GM21786 (cell line): ENCODE measurements around the gene PNMA3.
"Not testable (repeated sequence)": the region's sequence is repeated elsewhere in the genome, so short reads cannot be mapped to it uniquely, and the experiment has no call there.

Experiments used
- ATAC-seq: cut with Tn5 transposase; IDR thresholded peaks from one replicate; pipeline ENCODE4 v1.9.1; 2021; ENCODE audit not compliant: unreplicated experiment

Gene PNMA3

DNA sequence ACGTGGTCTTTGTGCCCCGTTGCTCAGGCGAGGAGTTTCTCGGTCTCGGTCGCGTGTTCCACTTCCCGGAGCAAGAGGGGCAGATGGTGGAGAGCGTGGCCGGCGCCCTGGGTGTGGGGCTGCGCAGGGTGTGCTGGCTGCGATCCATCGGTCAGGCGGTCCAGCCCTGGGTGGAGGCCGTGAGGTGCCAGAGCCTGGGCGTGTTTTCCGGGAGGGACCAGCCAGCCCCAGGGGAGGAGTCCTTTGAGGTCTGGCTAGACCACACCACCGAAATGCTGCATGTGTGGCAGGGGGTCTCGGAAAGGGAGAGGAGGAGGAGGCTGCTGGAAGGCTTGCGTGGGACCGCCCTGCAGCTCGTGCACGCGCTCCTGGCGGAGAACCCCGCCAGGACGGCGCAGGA is 17.1 kb downstream of the PNMA3 start:
- ATAC-seq: not testable (repeated sequence)

DNA sequence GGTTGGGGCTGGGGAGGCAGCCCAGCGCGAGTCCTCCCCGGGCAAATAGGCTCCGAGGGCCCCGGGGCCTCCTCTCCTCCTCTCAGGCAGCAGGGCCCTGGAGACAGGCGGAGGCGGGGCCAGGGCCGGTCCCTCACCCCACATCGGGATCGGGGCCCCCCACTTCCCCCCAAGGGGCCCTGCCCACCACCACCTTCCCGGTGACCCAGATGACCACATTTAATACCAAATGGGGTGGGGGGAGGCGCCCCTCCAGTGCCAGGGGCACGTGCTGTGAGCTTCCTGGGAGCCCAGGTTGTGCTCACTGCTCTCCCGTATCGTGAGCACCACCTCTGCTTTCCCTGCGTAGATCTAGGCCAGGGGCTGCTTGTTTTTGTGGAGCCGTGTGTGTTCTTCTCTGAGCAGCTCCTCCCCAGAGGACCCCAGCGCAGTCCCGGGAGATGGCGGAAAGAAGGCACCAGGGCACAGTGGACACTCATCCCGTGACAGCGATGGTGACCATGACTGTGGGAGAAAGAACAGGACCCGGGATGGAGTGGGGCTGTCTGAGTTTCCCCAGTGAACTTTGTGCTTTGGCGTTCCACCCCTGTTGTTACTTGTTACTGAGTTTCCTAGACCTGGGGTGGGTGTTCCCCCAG is 18.1 kb downstream of the PNMA3 start:
- ATAC-seq: no peak

DNA sequence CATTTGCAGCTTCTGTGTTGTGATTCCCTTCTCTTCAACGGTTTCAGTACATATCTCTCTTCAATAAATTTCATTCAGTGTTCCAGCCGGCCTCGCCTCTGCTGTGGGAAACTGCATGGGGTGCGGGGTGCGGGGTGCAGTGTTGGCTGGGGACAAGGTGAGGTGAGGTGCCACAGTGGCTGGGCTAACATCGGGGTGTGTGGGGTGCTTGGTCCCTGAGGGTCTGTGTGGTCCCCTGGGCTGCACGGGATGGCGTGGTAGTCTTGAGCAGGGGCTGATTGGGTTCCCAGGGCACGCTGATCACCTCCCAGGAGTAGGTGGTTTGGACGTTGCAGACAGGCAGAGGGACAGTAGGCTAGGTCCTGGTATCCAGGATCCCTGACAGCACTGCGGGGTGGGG is 18.7 kb downstream of the PNMA3 start:
- ATAC-seq: no peak

DNA sequence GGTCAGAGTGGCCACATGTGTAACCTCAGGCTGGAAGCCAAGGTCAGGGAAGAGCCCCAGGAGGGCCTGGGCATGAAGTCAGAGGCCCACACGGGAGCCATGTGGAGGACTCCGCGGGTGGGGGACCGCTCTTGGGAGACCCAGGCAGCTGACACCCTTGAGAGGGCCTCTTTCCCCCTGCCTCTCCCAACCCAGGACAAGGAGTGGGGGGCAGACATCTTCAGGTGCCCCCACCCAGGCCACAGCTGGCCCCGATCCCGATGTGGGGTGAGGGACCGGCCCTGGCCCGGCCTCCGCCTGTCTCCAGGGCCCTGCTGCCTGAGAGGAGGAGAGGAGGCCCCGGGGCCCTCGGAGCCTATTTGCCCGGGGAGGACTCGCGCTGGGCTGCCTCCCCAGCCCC is 19.1 kb downstream of the PNMA3 start:
- ATAC-seq: no peak

DNA sequence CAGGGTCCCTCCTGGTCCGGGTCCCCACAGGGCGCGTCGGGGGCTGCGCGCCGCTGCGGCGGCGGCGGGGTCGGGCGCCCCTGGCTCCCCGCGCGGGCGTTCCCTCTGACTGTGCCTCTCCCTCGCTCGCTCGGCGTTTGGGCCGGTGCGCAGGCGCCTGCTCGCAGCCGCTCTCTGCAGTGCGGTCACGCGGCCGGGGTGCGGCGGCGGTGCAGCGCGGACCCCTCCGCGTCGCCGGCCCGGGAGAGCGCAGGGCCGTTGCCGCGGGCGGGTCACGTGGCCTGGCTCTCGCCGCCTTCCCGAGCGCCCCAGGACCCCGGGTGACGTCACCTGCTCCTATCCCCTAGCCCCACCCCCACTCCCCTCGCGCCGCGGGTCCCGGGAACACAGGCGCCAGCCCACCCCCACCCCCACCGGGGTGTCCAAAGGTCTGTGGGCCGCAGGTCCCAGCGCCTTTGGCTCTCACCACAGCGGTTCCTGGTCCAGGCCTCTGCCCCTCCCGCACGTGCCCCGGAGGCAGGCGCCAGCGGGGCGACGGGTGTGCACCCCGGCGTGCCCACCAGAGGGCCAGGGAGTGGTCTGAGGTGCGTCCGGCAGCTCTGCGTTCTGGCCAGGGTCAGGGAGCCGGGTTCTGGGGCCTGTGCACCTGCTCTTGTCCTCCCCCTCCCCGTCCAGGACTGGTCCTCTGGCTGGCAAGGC is 21.3 kb downstream of the PNMA3 start:
- ATAC-seq: not testable (repeated sequence)

DNA sequence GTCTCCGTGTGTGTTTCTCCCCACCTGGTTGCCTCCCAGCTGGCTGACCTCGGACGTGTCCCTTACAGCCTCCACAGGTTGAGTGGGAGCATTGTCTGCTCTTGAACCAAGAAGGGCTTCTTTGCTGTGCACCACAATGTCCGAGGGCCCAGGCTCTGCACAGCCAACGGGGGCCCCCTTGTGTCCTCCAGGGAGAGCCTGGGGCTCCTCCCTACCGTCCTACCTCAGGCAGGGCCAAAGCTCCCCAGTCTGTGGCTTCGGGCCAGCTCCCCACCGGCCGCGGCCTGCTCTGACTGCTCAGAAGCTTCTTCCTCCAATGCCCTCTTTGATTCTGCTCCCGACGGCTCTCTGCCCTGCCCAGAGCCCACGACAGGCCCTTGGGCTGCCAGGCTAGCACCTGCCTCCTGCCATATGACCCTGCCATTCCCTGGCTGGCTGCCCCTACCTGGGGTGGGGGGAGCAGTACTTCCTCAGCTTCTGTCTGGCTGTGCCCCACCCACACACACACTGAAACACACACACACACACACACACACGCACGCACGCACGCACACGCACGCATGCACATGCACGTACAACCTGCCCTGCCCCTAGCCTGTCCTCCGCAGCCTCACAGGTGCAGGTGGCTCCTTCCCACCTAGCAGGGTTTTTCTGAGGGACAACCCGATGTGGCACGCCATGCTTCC is 27.1 kb downstream of the PNMA3 start:
- ATAC-seq: not testable (repeated sequence)

DNA sequence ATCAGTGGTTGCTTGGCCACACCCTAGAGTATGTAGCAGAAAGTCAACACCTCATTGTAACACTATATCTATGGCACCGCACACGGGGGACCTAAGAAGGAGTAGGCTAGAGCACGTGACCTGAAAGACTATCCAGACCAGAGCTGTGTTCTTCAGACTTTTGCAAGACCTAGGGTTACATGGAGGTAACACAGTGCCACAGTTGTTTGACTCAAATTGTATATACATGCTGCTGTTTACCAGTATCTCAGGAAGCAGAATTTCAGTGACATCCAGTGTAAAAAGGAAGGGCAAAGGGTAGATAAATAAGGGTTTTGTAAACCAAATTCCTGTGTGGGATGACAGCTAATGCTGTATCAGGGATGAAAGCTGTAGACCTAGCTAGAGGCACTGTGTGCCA is 46.1 kb downstream of the PNMA3 start:
- ATAC-seq: no peak

DNA sequence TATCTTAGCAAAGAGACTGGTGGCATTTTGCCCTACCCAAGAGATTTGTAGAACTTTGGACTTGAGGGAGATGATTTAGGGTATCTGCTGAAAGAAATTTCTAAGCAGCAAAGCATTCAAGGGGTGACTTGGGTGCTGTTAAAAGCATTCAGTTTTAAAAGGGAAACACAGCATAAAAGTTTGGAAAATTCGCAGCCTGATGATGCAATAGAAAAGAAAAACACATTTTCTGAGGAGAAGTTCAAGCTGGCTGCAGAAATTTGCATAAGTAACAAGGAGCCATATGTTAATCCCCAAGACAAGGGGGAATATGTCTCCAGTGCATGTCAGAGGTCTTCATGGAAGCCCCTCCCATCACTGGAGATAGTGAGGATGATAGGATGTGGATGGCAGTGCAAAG is 48.7 kb downstream of the PNMA3 start:
- not testable (repeated sequence) for ATAC-seq

DNA sequence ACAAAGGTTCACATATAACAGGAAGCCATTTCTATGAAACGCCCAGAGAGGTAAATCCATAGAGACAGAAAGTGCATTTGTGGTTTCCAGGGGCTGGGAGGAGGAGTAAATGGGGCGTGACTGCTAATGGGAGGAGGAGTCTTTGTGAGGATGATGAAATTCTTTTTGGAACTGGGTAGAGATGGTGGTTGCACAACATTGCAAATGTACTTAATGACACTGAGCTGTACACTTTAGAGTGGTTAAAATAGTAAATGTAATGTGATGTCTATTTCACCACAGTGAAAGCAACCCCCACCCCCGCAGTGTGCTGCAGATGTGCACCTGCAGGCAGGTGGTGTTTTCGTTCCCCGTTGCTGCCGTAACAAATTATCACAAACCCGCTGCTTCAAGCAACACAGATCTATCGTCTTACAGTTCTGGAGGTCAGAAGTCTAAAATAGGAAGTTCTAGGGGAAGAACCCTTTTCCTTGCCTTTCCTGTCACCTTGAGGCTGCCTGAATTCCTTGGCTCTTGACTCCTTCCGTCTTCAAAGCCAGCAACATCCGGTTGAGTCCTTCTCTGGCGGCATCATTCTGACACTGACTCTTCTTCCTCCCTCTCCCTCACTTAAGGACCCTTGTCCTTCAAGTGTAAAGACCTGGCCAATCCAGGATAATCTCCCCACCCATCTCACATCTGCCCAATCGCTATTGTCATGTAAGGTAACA is 50.0 kb downstream of the PNMA3 start:
- not testable (repeated sequence) for ATAC-seq
